Fibroblast of peridontal ligament (primary cell): Measurements from ENCODE around the gene GDPD5.
A peak's percentile ranks its signal among the peaks of the same experiment; 100 is the strongest.
"Not testable (repeated sequence)": the region's sequence is repeated elsewhere in the genome, so short reads cannot be mapped to it uniquely, and the experiment has no call there.

Source experiments
- DNase-seq: peaks from one replicate; pipeline ENCODE4 v3.0.0-alpha.2; 2010; ENCODE audit errors: extremely low read depth

Gene GDPD5

DNA sequence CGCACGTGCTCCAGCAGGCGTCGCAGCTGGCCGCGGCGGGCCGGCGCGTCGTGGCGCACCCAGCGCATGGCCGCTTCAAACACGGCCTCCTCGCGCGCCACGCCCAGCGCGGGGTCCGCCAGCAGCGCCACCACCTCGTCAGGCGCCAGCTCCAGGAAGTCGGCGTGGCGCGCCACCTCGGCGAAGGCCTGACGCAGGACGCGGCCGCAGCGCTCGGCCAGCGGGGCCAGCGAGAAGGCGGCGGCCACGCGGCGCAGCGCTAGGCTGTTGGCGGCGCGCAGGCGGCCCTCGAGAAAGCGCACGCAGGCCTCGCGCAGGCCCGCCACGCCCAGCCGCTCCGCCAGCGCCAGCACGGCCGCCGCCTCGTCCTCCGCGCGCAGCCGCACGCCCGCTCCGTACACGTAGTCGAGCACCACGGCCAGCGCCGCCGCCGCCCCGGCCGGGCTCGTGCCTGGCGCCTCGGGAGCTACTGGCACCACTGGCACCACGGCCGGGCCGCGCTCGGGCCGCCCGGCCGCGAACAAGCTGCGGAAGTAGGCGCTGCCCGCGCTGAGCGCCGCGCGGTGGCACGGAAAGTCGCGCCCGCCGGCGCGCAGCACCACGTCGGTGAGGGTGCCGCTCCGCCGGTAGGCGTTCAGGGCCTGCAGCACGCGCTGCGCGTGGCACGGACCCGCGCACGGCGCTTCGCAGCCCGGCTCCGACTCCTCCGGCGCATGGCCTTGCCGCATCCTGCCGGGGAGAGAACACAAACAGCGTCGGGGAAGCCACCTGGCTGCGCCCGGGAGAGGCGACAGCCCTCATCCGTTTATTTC lies 95.6 kb downstream of the GDPD5 start:
- DNase-seq = peak; percentile 47

DNA sequence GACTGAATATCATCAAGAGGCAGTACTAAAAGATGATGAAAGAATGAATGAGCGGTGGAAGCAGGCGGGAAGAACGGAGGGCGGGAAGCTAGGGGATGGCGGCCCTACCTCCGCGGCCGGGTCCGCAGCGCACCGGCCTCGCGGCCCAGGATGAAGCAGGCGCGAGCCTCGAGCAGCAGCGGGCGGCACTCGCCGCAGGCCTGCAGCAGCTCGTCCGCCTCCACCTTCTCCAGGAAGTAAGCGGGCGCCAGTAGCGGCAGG lies 96.2 kb downstream of the GDPD5 start:
- DNase-seq = no peak

DNA sequence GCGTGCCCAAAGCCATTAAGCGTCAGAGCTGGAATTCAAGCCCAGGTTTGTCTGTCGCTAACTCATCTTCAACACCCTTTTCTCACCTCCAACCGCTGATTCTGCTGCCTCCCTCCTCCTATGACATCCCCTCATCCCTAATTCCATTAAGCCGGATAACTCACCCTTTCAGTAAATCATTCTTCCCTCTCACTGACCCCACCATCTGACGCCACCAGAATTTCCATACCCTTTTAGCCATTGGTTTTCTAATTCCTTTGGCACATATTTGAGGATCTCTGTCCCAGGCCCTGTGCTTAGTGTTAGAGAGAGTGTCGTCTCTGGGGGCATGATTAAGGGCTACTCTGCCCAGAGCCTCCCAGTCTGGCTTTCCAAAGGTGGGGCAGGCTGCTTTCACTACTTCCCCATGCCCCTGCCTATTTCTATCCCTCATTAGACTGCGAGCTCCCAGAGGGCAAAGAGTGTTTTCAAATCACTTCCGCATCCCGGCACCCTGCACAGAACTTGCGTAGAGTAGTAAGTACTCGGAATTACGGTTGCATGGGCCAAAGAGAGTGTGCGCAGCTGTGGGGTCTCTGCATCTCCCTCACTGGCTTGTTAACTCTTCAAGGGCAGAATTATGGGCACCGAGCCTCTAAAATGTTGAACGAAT lies 96.6 kb downstream of the GDPD5 start:
- DNase-seq = no peak

DNA sequence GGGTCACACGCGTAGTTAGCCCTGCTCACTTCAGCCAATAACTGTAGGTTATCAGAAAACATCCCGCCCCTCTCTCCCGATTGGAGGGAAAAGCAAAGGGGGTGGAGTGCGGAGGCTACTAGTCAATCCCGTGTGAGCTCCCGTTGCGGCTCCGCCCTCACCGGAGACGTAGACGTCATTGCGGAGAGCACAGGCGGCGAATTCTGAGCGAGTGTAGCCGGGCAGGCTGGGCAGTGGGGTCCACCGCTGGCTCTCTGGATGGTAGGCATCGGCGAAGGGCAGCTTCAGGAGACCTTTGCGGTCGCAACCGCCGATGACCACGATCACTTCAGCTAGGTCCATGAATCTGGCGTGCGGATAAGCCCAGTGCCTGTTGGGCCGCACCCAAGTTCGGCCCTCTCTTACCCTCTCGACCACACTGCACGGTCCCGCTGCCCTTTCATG lies 97.4 kb downstream of the GDPD5 start:
- peak; percentile 93 for DNase-seq

DNA sequence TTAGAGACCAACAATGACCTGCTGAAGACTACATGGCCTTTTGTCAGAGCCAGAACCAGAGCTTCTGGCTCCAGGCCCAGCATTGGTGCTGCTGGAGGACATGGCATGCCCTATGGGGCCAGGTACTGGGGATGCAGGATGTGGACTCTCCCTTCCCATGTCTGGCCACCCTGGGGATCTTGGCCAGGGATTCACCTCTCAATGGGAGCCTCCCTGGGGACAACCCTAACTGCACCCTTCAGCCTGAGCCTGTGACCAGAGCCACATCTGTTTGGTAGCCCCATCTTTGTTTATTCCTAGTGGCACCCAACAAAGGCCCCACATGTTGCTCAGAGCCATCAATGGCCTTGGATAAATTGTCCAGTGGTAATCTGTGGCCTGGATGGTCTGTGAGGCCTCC lies 98.6 kb downstream of the GDPD5 start:
- no peak for DNase-seq

DNA sequence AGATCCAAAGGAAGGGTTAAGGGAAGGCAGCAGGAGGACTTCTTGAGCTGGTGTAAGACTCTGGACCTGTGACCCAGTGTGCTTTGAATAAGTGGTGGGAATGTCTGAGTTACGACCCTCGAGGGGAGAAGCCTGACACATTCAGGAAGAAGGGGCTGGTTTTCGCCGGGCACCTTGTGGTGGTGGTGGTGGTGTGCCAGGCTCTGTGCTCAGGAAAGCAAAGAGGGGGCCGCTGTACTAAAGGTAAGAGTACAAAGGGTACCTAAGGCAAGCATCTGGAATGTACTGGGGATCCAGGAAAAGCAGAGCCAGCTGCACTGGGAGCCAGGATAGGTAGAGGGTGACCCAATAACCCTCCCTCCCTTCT lies 99.0 kb downstream of the GDPD5 start:
- no peak for DNase-seq

DNA sequence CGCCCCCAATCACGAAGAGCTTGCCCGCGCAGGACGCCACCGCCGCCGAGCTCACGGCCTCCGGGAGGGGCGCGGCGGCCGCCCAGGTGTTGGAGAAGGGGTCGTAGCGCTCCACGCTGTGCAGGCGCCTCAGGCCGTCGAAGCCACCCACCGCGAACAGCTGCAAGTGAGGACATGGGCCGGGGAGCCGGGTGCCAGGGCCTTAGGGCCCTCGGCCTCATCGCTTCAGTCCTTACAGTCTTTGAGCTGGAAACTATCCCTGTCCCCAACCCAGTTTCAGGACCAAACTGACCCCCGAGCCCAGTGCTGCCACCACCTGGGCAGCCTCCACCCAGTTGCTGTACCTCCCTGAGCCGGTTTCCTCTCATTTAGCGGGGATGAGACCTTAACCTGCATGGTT lies 100.3 kb downstream of the GDPD5 start:
- DNase-seq = no peak

DNA sequence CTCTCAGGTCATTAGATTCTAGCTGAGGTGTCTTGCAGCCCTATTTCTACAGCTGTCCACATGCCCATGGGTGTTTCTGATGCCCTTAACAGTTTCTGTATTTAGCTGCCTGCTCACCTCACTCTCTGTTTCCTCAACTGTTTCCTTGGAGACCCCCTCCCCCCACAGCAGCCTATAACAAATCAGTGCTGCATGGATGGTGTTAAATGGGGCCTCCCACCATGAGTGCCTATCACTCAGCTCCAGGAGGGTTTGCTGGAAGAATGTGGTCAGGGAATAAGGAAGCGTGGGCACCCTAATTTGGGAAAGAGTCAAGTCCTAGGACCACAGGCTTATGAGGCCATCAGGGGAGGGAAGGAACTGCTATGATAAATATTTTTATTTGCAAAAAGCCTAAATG lies 101.3 kb downstream of the GDPD5 start:
- DNase-seq = no peak

DNA sequence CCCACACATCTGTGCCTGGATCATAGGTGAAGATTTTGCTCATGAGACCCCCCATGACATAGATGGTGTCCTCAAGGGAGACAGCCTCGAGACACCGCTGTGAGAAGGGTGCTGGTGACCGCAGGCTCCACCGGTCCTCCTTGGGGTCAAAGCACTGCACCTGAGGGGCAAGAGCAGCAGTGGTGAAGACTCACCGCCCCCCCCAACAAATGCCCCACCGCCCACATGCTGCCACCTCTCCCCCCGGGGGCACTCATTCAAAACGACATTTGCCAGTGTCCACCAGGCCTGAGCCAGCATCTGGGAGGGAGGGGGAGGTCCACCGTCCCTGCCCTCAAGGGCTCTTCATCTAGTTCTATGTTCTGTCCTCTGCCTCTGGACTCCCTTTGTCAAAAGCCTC lies 102.0 kb downstream of the GDPD5 start:
- DNase-seq = no peak

DNA sequence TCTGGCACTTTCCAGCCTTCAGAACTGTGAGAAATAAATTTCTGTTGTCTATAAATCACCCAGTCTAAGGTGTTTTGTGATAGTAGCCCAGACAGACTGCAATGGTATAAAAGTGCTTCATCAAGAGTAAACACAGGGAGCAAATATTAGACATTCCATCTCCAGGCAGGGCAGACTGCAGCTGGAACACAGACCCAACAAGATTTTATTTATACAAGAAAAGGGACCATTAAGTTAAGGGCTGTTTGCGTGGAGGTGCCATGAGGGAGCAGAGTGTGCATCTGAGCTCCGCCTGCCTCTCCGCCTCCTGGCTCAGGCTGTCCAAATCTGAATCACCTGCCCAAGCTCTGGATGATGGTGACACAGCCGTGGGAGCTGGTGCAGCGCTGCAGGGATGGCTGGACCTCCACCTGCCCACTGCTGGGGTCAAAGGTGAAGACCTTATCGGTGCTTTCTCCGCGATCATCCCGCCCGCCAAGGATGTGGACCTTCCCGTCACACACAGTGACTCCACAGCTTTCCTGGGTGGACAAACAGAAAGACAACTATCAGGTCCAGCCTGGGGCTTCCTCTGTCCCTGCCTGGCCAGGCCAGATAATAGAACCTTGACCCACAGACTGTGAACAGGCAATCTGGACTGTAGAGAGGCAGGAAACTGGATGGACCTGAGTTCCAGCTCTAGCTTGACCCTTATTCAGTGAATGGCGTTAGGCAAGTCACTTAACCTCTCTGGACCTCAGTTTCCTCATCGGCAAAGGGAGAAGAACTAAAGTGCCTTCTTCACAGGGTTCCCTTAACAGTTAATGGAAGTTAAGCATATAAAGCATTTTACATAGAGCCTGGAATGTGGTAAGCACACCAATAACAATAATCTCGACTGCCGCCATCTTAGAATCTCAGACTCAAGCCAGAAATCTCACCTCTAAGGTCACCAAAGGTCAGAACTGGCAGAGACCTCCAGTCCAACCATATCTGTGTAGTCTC lies 103.2 kb downstream of the GDPD5 start:
- DNase-seq = no peak

DNA sequence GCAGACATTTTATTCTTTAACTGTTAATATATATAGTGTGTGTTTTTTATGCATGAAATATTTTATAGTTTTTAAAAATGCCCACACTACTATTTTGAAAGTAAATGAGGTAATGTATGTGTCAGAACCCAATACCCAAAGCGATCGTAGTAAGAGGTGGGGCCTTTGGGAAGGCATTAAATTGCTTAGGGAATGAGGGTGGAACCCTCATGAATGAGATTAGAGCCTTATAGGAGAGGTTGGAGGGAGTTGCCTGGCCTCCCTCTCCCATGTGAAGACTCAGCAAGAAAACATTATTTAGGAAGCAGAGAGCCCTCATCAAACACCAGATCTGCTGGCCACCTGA lies 103.9 kb downstream of the GDPD5 start:
- DNase-seq = no peak

DNA sequence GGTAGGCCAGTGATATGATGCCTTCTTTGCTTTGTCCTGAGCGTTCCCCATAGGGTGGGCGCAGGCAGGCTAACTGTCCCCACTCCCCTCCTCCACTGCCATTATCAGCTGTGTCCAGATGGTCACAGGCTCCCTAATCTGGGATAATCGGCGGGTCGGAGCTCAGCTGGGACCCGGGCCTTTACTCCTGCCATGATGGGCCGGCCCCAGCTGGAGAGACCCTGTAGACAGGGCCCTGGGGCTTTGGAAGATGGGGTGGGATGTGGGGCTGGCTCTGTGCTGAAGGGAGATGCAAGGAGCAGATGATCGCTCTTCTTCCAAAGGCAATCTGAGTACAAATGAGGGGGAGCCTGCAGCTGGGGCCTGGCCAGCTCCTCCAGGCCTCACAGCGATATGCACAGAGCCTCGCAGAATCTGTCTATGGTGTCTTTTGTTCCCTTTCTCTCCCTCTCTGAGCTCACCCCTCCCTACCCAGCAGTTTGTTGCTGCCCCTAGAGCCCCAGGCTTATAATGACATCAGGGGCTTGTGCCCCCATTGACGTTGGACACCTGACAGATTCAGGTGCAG lies 104.6 kb downstream of the GDPD5 start:
- no peak for DNase-seq

DNA sequence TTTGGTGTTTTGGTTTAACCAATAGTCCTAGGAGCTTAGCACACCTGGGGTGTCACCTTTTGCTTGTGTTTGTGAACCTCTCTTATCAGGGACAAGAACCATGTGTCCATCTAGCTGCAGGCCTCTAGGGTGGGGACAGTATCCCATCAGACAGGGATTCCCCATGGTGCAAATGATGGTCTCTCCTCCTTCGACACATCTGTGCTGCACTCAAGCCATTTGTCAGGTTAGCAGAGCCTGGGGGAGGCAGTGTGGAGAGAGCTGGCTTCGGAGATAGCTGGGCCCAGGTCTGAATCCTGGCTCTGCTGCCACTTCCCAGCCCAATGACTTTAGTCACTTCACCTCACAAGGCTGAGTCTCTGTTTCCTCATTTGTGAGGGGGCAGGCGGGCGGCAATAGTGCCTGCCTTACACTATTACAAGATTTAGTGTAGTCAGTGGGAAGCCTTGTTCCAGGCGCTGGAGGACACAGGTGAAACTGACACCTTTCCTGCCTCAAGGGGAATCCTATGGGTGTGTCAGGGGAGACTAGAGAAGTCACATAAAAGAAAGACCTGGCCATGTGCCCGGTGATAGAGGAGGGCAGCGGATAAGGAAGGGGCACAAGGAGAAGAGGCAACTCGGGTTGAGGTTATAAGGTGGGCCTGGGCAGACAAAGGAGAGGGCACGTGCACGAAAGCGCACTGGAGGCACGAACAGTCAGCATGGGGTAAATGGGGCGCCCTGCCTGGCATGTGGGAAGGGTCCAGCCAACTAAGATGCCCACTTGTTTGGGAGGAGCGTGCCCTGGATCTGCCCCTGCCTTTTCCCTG lies 105.3 kb downstream of the GDPD5 start:
- DNase-seq = no peak

DNA sequence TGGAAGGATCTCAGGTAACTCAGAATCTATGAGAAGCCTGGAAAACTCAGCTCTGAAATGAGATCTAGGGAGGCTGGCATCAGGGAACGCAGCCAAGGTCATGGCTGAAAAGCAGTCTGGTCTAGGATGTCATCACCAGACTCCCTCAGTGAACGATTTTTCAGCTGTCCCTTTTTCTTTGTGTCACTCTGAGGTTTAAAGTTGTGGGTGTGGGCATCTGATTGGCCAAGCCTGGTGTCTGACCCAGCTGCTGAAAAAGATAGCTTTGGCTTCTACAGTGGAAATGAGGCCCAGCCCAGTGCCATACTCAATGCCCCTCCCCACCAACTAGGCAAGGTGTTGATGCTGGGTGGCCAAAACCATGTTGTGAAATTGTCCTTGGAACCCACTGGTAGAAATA lies 111.9 kb downstream of the GDPD5 start:
- DNase-seq = no peak

DNA sequence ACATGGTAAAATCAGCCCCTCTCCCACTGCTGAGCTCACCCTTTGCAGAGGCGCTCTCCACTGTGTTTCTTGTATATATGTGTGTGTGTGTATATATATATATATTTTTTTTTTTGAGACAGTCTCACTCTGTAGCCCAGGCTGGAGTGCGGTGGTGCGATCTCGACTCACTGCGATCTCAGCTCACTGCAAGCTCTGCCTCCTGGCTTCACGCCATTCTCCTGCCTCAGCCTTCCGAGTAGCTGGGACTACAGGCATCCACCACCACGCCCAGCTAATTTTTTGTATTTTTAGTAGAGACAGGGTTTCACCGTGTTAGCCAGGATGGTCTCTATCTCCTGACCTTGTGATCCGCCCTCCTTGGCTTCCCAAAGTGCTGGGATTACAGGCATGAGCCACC lies 112.6 kb downstream of the GDPD5 start:
- DNase-seq = not testable (repeated sequence)

DNA sequence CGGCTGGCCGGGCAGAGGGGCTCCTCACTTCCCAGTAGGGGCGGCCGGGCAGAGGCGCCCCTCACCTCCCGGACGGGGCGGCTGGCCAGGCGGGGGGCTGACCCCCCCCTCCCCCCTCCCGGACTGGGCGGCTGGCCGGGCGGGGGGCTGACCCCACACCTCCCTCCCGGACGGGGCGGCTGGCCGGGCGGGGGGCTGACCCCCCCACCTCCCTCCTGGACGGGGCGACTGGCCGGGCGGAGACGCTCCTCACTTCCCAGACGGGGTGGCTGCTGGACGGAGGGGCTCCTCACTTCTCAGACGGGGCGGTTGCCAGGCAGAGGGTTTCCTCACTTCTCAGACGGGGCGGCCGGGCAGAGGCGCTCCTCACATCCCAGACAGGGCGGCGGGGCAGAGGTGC lies 115.8 kb downstream of the GDPD5 start:
- not testable (repeated sequence) for DNase-seq

DNA sequence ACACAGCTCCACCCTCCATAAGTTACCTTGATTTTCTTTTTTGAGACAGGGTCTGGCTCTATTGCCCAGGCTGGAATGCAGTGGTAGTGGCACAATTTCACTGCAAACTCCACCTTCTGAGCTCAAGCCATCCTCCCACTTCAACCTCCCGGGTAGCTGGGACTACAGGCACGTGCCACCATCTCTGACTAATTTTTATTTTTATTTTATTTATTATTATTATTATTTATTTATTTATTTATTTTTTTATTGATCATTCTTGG lies 116.9 kb downstream of the GDPD5 start:
- DNase-seq = no peak

DNA sequence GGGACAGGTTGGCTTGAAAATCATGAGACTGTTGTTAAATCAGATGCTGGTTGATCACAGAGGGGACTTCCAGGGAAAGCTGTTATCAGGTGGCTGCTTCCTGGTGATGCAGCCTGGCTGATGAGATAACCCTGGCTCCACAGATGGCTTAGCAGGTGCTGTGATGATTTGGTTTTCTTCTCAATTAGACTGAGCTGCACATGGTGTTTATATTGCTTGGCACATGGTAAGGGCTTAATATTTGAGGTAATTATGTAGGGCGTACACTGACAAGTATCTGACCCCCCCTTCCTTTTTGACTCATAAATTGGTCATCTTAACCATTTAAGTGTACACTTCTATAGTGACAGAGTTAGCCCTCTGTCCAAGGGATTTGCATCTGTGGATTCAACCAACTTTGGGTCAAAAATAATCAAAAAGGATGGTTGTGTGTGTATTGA lies 119.4 kb downstream of the GDPD5 start:
- no peak for DNase-seq

DNA sequence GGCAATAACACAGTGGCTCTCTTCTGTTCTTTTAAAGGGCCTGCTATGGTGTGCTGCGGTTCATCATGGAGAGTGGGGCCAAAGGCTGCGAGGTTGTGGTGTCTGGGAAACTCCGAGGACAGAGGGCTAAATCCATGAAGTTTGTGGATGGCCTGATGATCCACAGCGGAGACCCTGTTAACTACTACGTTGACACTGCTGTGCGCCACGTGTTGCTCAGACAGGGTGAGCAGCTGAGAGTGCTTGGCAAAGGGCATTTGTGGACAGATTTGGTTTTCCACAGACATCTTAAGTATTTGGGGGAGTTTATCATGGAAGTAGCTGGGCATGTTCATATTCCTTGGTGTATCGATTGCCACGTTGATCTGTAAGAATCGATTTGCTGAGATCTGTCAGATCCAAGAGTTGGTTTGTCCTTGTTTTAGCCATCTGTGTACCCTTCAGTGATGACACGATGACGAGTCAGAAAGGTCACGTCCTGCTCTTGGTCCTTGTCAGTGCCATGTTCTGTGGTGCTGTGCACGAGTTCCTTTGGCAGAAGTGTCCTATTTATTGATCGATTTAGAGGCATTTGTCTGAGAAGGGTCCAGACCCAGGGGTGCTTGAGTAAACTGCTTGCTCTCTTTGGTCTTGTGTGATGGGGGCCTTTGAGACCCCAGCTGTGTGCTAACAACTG lies 121.6 kb downstream of the GDPD5 start:
- DNase-seq = no peak

DNA sequence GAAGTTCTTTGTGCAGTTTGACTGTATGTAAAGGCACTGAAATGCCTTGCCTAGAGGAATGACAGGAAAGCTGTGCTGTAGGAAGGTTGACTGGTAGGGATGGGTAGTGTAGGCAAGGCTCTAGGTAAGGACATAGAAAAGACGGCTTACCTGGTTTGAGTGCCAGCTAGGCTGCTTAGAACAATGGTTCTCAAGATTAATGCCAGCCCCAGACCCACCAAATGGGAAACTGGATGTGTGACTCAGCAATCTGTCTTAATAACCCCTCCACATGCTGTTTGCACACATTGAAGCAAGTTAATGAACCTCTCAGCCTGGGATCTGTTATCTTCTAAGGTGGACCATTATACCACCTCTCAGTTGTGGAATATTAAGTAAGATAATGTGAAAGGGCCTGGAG lies 122.7 kb downstream of the GDPD5 start:
- DNase-seq = no peak
